HepG2 (cell line): ENCODE results near the gene BCLAF1. TPM values are rescaled to one million over a fixed set of nuclear protein-coding genes. Genes with fewer than 3 reads are reported as not detected.

Experiments used
- NCOA2 ChIP-seq: sonication (generic); formaldehyde crosslinking; IDR thresholded peaks from 2 replicates; pipeline ENCODE4 v1.8.0; 2022; ENCODE audit warnings: inconsistent platforms
- RFX3 ChIP-seq: IDR thresholded peaks from 2 replicates; pipeline ENCODE4 v1.6.1; 2016; ENCODE audit warnings: missing biosample characterization, missing genetic modification reagents
- ZFX ChIP-seq: sonication (generic); formaldehyde crosslinking; IDR thresholded peaks from 2 replicates; pipeline ENCODE4 v1.4.0; 2020; ENCODE audit warnings: mild to moderate bottlenecking, low read depth, missing genetic modification reagents, moderate library complexity
- ZNF275 ChIP-seq: sonication (generic); formaldehyde crosslinking; IDR thresholded peaks from 2 replicates; pipeline ENCODE4 v1.8.0; 2022; ENCODE audit warnings: missing genetic modification reagents, mild to moderate bottlenecking, inconsistent platforms, borderline replicate concordance
- polyA plus RNA-seq, 8 experiments: library from polyadenylated mRNA; depleted of rRNA in 3 of 8; stranded (reverse) in 7 of 8; unstranded in 1 of 8; fragments of >200 nt; fragmentation: Illumina TruSeq in 4 of 8; extraction: Trizol in 4 of 8; gene quantifications; 2 replicates each; pipeline versions ENCODE4 v1.2.1 to v1.2.3, GENCODE V29; 2011 to 2016; ENCODE audit warnings: low read depth in 4 of 8, missing spikeins in 1 of 8, mixed read lengths in 1 of 8; ENCODE audit not compliant: insufficient read depth in 1 of 8
- total RNA-seq, 5 experiments: library from RNA; depleted of rRNA; stranded (reverse); fragments of >200 nt; fragmentation: Illumina TruSeq; extraction: Trizol; gene quantifications; 2 replicates each; pipeline ENCODE4 v1.2.3, GENCODE V29; 2016; ENCODE audit warnings: low read depth in 1 of 5
- TF ChIP-seq, protein P1 (sequence below): sonication (generic); formaldehyde crosslinking; IDR thresholded peaks from 2 replicates; pipeline ENCODE4 v1.5.1; 2020; ENCODE audit warnings: mild to moderate bottlenecking, missing genetic modification reagents, borderline replicate concordance
- TF ChIP-seq, protein P2 (sequence below): sonication (generic); formaldehyde crosslinking; IDR thresholded peaks from 2 replicates; pipeline ENCODE4 v1.4.0; 2020; ENCODE audit warnings: missing genetic modification reagents, borderline replicate concordance

Gene BCLAF1
- total and polyA plus RNA-seq, 2 of the 13 experiments (the other 11 are each of a cell fraction or from before 2014, with no cell fraction given): 55.3 to 292 TPM

DNA sequence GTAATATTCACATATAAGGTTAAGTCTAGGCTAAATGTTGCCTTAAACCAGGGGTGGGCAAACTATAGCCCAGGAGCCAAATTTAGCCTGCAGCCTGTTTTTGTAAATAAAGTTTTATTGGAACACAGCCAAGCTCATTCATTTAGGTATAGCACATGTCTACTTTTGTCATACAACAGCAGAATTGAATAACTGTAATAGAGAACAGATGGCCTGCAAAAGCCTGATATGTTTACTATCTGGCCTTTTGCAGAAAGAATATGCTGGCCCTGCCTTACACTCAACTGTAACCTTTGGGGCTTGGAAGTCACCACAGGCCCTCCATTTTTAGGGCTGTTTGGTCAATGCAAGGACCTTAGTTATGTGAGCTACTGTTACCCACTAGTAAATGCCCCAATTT is 17.7 kb upstream of the BCLAF1 start (continued):
- TF ChIP-seq, protein P1, sequence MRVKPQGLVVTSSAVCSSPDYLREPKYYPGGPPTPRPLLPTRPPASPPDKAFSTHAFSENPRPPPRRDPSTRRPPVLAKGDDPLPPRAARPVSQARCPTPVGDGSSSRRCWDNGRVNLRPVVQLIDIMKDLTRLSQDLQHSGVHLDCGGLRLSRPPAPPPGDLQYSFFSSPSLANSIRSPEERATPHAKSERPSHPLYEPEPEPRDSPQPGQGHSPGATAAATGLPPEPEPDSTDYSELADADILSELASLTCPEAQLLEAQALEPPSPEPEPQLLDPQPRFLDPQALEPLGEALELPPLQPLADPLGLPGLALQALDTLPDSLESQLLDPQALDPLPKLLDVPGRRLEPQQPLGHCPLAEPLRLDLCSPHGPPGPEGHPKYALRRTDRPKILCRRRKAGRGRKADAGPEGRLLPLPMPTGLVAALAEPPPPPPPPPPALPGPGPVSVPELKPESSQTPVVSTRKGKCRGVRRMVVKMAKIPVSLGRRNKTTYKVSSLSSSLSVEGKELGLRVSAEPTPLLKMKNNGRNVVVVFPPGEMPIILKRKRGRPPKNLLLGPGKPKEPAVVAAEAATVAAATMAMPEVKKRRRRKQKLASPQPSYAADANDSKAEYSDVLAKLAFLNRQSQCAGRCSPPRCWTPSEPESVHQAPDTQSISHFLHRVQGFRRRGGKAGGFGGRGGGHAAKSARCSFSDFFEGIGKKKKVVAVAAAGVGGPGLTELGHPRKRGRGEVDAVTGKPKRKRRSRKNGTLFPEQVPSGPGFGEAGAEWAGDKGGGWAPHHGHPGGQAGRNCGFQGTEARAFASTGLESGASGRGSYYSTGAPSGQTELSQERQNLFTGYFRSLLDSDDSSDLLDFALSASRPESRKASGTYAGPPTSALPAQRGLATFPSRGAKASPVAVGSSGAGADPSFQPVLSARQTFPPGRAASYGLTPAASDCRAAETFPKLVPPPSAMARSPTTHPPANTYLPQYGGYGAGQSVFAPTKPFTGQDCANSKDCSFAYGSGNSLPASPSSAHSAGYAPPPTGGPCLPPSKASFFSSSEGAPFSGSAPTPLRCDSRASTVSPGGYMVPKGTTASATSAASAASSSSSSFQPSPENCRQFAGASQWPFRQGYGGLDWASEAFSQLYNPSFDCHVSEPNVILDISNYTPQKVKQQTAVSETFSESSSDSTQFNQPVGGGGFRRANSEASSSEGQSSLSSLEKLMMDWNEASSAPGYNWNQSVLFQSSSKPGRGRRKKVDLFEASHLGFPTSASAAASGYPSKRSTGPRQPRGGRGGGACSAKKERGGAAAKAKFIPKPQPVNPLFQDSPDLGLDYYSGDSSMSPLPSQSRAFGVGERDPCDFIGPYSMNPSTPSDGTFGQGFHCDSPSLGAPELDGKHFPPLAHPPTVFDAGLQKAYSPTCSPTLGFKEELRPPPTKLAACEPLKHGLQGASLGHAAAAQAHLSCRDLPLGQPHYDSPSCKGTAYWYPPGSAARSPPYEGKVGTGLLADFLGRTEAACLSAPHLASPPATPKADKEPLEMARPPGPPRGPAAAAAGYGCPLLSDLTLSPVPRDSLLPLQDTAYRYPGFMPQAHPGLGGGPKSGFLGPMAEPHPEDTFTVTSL: no peak
- TF ChIP-seq RFX3: no peak
- TF ChIP-seq, protein P2, sequence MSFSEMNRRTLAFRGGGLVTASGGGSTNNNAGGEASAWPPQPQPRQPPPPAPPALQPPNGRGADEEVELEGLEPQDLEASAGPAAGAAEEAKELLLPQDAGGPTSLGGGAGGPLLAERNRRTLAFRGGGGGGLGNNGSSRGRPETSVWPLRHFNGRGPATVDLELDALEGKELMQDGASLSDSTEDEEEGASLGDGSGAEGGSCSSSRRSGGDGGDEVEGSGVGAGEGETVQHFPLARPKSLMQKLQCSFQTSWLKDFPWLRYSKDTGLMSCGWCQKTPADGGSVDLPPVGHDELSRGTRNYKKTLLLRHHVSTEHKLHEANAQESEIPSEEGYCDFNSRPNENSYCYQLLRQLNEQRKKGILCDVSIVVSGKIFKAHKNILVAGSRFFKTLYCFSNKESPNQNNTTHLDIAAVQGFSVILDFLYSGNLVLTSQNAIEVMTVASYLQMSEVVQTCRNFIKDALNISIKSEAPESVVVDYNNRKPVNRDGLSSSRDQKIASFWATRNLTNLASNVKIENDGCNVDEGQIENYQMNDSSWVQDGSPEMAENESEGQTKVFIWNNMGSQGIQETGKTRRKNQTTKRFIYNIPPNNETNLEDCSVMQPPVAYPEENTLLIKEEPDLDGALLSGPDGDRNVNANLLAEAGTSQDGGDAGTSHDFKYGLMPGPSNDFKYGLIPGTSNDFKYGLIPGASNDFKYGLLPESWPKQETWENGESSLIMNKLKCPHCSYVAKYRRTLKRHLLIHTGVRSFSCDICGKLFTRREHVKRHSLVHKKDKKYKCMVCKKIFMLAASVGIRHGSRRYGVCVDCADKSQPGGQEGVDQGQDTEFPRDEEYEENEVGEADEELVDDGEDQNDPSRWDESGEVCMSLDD (CRISPR knock-in tag): no peak
- TF ChIP-seq ZNF275 (CRISPR knock-in tag): no peak
- TF ChIP-seq ZFX: no peak
- TF ChIP-seq NCOA2: no peak
